GM19328 (cell line): ENCODE data around the gene MANBA.
"Not testable (repeated sequence)": the region's sequence is repeated elsewhere in the genome, so short reads cannot be mapped to it uniquely, and the experiment has no call there.

ENCODE experiments used
- ATAC-seq: cut with Tn5 transposase; IDR thresholded peaks from one replicate; pipeline ENCODE4 v1.9.1; 2021; ENCODE audit warnings: mild to moderate bottlenecking, moderate library complexity; ENCODE audit not compliant: unreplicated experiment

The MANBA gene

GRCh38 chr4:102625232-102625930 lies 135.4 kb downstream of the MANBA start:
- peak; percentile 73 for ATAC-seq

GRCh38 chr4:102624505-102624904 lies 136.3 kb downstream of the MANBA start:
- ATAC-seq = no peak

DNA sequence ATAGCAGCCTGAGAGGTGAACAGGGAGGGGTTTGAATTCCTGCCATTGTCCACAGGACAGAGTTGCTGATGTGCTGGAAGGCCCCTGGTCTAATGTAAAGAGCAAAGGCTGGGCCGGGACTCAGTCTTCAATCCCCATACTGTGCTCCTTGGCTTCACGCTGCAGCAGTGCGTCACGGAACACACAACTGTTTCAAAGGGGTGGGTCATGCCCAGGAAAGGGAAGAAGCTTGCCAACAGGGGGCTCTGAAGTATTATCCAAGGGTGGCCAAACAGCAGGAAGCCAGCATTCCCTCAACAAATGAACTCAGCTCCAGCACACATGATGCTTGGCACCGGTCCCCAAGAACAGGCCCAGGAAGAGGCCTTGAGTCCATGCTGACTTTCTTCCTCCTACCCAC lies 137.1 kb downstream of the MANBA start:
- no peak for ATAC-seq

GRCh38 chr4:102620697-102621497 lies 139.9 kb downstream of the MANBA start:
- ATAC-seq = no peak

GRCh38 chr4:102619776-102620631 lies 140.8 kb downstream of the MANBA start:
- ATAC-seq = not testable (repeated sequence)

GRCh38 chr4:102619021-102619420 lies 141.7 kb downstream of the MANBA start:
- ATAC-seq = not testable (repeated sequence)

DNA sequence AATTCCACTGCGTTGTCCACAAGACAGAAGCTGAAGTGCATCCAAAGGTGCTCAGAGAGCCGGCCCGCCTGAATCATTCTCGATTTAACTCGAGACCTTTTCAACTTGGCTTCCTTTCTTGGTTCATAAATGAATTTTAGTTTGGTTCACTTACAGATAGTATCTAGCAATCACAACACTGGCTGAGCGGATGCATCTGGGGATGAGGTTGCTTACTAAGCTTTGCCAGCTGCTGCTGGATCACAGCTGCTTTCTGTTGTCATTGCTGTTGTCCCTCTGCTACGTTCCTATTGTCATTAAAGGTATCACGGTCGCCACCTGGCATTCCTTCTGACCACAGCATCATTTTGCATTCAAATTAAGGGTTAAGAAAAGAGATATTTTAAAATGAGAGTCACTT lies 144.1 kb downstream of the MANBA start:
- no peak for ATAC-seq

DNA sequence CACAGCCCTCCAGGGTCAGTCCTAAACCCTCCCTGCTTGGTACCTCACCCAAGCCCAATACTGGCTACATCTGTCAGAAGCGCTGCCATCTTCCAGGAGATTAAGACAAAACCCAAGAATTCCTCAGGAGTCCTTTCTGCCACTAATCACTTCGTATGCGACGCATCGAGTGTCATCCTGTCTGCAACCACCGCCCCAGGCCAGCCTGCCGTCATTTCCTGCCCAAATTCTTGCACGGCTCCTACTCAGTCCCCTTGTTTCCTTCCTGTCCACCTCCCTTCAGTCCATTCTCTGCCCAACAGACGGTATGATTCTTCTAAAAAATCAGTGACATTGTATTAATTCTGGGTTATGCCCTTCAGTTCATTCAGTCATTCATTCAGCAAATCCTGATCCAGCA lies 146.0 kb downstream of the MANBA start:
- ATAC-seq = no peak

DNA sequence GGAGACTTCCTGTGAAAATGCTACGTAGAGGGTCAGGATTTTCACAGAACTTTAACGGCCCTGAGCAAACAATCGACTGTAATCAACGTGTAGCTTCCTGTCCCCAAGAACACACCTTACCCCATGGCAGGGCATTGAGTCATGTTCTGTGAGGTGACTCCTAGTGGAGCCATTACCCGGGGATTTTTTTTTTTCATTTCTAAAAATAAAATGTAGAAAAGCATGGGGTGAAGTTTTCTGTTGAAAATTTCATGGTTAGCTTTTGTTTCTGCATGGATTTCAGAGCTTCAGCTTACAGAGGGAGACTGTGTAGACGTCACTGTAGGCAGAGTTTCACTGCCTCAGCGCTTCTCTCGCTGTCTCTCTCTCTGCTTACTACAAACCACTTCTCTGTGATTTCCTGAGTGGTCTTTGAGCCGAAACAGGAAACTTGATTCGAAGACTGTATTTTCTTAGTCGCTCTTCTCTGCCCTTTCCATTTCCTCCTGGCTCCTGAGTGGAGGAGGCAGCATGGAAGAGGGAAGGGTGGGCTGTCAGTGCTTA lies 147.9 kb downstream of the MANBA start:
- ATAC-seq = no peak

DNA sequence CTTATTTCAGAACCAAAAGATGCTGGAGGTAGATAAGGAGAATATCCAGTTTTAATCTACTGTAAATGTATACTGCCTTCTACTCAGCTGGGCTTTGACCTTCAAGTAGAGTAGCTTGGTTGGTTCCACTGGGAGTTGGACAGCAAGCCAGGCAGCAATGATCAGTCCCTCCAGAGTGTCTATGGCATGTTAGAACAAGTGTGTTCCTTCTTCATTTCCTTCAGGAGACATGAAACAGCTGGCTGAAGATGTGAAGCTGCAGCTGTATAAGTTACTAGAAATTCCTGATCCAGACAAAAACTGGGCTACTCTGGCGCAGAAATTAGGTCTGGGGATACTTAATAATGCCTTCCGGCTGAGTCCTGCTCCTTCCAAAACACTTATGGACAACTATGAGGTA lies 148.6 kb downstream of the MANBA start:
- no peak for ATAC-seq

- ATAC-seq = no peak
Observed at GRCh38 chr4:102610476-102610875, 150.3 kb downstream of the MANBA start.

DNA sequence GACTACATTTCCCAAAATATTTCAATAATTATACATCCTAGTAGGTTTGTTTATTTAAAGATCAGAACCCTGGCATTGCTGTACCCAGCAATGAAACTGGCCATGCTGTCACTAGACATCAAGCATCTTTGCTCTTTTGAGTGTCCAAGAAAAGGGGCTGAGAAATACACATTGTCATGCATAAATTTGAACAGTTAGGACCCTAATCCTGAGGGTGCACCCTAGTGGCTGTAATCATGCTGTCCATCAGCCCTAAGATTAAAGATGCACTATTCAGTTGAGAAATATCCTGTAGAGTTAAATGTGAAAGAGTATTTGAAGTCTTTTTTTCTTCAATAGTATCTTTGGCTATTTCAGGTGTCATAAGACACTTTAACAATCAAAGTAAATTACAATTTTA lies 150.8 kb downstream of the MANBA start:
- ATAC-seq = no peak

GRCh38 chr4:102608190-102608589 lies 152.6 kb downstream of the MANBA start:
- ATAC-seq = no peak

DNA sequence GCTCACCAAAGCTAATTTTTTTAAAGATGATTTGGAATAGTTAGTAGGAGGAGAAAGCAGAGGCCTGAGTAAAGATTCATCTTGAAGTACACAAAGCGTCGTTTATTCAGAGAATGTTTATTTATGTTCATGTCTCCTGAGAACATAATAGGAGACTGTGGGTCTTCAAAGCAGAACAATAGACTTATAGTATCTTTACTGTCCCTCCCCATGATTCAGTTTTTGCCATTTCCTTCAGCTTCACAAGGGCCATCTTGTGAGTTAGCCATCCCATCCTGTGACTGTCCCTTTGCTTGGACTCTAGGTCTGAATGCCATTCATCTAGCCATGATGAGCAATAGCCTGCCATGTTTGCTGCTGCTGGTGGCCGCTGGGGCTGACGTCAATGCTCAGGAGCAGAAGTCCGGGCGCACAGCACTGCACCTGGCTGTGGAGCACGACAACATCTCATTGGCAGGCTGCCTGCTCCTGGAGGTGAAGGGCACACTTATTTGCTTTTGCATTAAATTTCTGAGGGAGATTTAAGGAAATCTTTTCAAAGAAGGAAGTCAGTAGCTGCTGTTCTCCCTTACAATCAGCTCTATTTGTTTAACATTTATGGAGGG lies 153.8 kb downstream of the MANBA start:
- no peak for ATAC-seq

GRCh38 chr4:102606261-102606660 lies 154.5 kb downstream of the MANBA start:
- no peak for ATAC-seq

DNA sequence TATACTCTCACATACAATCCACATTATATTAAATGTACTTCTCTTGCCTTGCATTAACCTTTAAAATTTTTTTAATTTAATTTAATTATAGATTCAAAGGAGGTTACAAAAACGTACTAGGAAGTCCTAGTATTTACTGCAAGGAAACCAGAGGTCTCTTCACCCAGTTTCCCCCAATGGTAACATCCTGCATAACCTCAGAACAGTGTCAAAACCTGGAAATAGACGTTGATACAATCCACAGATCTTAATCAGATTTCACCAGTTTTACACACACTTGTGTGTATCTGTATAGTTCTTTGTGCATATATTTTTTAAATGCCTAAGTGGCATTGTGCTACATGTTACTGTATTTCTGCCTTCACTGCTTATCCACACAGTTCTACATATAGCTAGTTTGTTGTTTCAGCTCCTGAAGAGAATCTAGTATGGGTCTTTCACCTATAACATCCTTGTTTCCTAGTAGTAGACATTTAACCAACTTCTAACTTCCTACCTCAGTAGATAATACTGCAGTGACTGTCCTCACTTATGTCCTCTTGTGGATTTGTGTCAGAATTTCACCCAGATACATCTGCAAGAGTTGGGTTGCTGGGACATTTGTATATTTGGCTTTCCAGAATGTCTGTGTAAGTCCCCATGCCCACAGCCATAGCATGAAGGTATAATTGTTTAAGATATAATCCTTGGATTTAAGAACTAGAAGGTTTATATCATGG lies 156.4 kb downstream of the MANBA start:
- no peak for ATAC-seq

DNA sequence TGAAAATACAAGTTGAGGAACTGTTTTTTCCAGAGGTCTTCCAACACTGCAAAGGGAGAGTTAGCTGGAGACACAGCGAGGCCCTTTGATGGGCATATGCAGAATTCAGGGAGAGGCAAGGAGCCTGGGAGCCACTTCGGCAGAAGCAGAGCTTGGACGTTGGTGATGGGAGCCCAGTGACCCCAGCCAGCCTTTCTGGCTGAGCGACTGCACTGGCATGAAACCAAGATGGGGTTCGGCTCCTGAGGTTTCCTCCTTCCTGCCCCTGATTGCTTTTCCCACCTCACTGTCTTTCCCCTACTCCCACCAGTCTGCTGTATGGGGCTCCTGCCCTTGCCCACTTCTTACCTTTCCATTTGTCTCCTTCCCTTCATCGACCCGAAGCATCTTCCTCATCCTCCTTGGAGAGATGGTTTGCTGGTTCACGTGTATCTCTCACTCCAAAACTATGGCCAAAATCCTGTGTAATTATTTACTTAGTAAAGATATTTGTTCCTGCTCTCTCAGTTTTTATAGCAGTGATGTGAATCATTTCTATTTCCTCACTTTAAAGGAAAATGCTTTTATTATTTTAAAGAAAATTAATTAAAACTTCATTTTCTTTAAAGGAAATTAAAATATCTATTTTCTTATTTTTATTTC lies 159.1 kb downstream of the MANBA start:
- ATAC-seq = no peak

GRCh38 chr4:102600689-102601088 lies 160.1 kb downstream of the MANBA start:
- no peak for ATAC-seq

DNA sequence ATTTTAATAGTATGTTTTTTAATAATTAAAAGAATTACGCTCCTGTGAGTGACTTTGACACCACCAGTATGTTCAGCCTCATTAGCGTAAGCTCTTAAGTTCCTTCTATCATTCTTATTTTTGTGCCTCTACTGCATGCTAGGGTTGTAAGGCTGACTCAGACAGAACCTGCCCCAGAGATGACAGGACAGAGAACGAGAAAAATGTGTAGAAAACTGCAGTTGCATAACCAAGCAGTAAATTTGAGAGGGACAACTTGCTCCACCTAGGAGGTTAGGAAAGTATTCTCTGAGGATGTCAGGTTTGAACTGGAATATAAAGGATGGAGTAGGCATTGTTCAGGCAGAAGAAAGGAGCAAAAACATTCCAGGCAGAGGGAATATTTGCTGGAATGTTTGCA lies 160.9 kb downstream of the MANBA start:
- no peak for ATAC-seq

GRCh38 chr4:102599455-102599854 lies 161.3 kb downstream of the MANBA start:
- no peak for ATAC-seq
